ENCODE results near the gene SCAF8.

Gene SCAF8

DNA sequence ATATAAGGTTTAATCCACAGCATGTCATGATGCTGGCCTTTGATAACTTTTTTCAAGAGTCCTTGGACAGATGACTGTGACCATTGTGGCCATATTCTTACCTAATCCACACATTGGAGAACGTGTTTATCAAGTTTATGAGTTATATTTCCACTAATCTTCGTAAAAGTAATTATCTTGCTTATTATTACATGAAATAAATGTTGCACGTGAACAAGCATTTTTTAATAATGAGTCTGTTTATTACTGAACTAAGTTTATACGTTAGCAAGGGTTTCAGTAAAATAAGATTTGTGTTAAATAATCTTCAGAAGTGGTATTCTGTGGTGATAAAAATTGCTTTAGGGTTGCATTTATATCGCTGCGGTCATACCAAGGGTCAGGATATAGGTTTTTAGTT, 107.1 kb downstream of the SCAF8 start:
- Histone ChIP-seq H2AFZ (ENCODE audit: low read length) (no peak overlapping the region), H2BK12ac (ENCODE audit: low read length) (no peak overlapping the region), H3K79me1 (ENCODE audit: low read depth, low read length) (no peaks in the 10 kb centered on the region), H3K27me3 (ENCODE audit: control insufficient read depth in 3 of 3, insufficient read depth in 3 of 3, low read depth in 1 of 3, low read length in 3 of 3) (no peaks in the 10 kb centered on the region), H3K36me3 (replicated peaks in 1 of 2; ENCODE audit: control insufficient read depth in 2 of 2, insufficient read depth in 2 of 2, low read length in 2 of 2) (peaks cover 3 to 40% of the 10 kb centered on the region in 2 donors), H2BK5ac (ENCODE audit: low read length) (no peak overlapping the region), H4K8ac (ENCODE audit: low read depth, low read length) (no peak overlapping the region), H3K14ac (ENCODE audit: low read length) (no peak overlapping the region), H3K4me2 (ENCODE audit: insufficient read depth, low read length, poor library complexity, severe bottlenecking) (no peak overlapping the region), H2AK5ac (ENCODE audit: low read depth, low read length) (no peak overlapping the region), H3K27ac (replicated peaks; ENCODE audit: low read length) (no peak overlapping the region), H3K4me1 (ENCODE audit: control insufficient read depth in 2 of 2, insufficient read depth in 1 of 2, low read depth in 1 of 2, low read length in 2 of 2) (peaks cover 2% of the 10 kb centered on the region in 2 donors), H2BK120ac (ENCODE audit: low read depth, low read length) (no peak overlapping the region), H3K18ac (ENCODE audit: low read length) (no peak overlapping the region), H3K23ac (ENCODE audit: low read depth, low read length, poor library complexity) (no peak overlapping the region), H2BK15ac (ENCODE audit: low read length) (no peak overlapping the region), H3K9me3 (replicated peaks in 1 of 2; ENCODE audit: control insufficient read depth in 2 of 2, insufficient read depth in 1 of 2, low read depth in 1 of 2, low read length in 2 of 2) (no peaks in the 10 kb centered on the region), H3K4me3 (ENCODE audit: low read length in 2 of 2) (no peak overlapping the region), H4K91ac (ENCODE audit: low read depth, low read length, poor library complexity) (no peak overlapping the region), H3K9ac (ENCODE audit: low read depth, low read length, poor library complexity) (no peak overlapping the region), H3K4ac (ENCODE audit: low read length) (no peak overlapping the region)
- no CpG with 5 or more reads among the region's 6 CpGs for WGBS, 2 donors (ENCODE audit: extremely low coverage in 2 of 2, insufficient read length in 2 of 2, insufficient replicate concordance in 1 of 2)
- no peak for DNase-seq (ENCODE audit: low spot score)

DNA sequence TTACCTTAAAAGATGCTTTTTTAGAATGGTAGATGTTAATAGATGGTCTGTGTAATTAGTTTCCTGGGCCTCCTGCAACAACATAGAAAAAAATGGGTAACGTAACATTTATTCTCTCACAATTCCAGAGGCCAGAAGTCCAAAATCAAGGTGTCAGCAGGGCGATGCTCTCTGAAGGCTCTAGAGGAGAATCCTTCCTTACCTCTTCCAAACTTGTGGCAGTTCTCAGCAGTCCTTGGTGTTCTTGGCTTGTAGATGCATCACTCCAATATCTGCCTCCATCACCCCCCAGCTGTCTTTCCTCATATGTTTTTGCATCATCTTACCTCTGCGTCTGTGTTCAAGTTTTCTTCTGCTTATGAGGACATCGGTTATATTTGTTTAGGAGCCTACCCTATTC, 107.9 kb downstream of the SCAF8 start:
- H2BK15ac ChIP-seq (ENCODE audit: low read length), result no peak overlapping the region
- no peak overlapping the region for H3K27ac ChIP-seq (replicated peaks; ENCODE audit: low read length)
- no peak overlapping the region for H2BK120ac ChIP-seq (ENCODE audit: low read depth, low read length)
- H3K36me3 ChIP-seq (replicated peaks in 1 of 2; ENCODE audit: control insufficient read depth in 2 of 2, insufficient read depth in 2 of 2, low read length in 2 of 2), result peaks cover 3 to 40% of the 10 kb centered on the region in 2 donors
- no CpG with 5 or more reads among the region's 4 CpGs for WGBS, 2 donors (ENCODE audit: extremely low coverage in 2 of 2, insufficient read length in 2 of 2, insufficient replicate concordance in 1 of 2)
- no peak overlapping the region for H4K8ac ChIP-seq (ENCODE audit: low read depth, low read length)
- no peak overlapping the region for H3K18ac ChIP-seq (ENCODE audit: low read length)
- no peak overlapping the region for H3K9ac ChIP-seq (ENCODE audit: low read depth, low read length, poor library complexity)
- H3K9me3 ChIP-seq (replicated peaks in 1 of 2; ENCODE audit: control insufficient read depth in 2 of 2, insufficient read depth in 1 of 2, low read depth in 1 of 2, low read length in 2 of 2), result no peaks in the 10 kb centered on the region
- no peak overlapping the region for H2AK5ac ChIP-seq (ENCODE audit: low read depth, low read length)
- no peaks in the 10 kb centered on the region for H3K27me3 ChIP-seq (ENCODE audit: control insufficient read depth in 3 of 3, insufficient read depth in 3 of 3, low read depth in 1 of 3, low read length in 3 of 3)
- H3K79me1 ChIP-seq (ENCODE audit: low read depth, low read length), result no peaks in the 10 kb centered on the region
- no peak overlapping the region for H3K23ac ChIP-seq (ENCODE audit: low read depth, low read length, poor library complexity)
- no peak overlapping the region for H3K4me3 ChIP-seq (ENCODE audit: low read length in 2 of 2)
- DNase-seq (ENCODE audit: low spot score), result no peak
- H2BK5ac ChIP-seq (ENCODE audit: low read length), result no peak overlapping the region
- no peak overlapping the region for H3K4me2 ChIP-seq (ENCODE audit: insufficient read depth, low read length, poor library complexity, severe bottlenecking)
- H2AFZ ChIP-seq (ENCODE audit: low read length), result no peak overlapping the region
- H3K4ac ChIP-seq (ENCODE audit: low read length), result no peak overlapping the region
- H2BK12ac ChIP-seq (ENCODE audit: low read length), result no peak overlapping the region
- H3K14ac ChIP-seq (ENCODE audit: low read length), result no peak overlapping the region
- no peak overlapping the region for H4K91ac ChIP-seq (ENCODE audit: low read depth, low read length, poor library complexity)
- H3K4me1 ChIP-seq (ENCODE audit: control insufficient read depth in 2 of 2, insufficient read depth in 1 of 2, low read depth in 1 of 2, low read length in 2 of 2), result peaks cover 2% of the 10 kb centered on the region in 2 donors

DNA sequence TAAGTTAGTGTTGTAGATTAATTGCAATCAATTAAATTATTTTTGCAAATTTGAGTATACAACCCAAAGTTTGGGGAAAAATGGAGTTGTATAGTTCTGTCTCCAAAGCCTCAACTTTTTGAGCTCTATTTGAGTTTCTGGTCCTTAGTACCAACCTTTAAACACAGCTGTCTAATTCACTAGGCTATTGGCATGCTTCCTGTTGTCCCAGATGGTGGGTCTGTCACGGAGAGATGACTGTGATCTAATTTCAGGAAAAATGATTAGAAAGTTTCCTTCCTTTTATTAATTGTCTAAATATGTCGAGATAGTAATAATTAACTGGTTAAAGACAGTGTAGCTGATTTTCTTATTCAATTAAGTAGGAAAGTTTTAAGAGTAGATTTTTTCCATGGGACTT, 109.6 kb downstream of the SCAF8 start:
- H3K4me2 ChIP-seq (ENCODE audit: insufficient read depth, low read length, poor library complexity, severe bottlenecking), result no peak overlapping the region
- no peak overlapping the region for H3K4ac ChIP-seq (ENCODE audit: low read length)
- H3K4me3 ChIP-seq (ENCODE audit: low read length in 2 of 2), result no peak overlapping the region
- no peak overlapping the region for H2BK12ac ChIP-seq (ENCODE audit: low read length)
- no peaks in the 10 kb centered on the region for H3K79me1 ChIP-seq (ENCODE audit: low read depth, low read length)
- H4K91ac ChIP-seq (ENCODE audit: low read depth, low read length, poor library complexity), result no peak overlapping the region
- no peak overlapping the region for H3K14ac ChIP-seq (ENCODE audit: low read length)
- H3K18ac ChIP-seq (ENCODE audit: low read length), result no peak overlapping the region
- no peaks in the 10 kb centered on the region for H3K27me3 ChIP-seq (ENCODE audit: control insufficient read depth in 3 of 3, insufficient read depth in 3 of 3, low read depth in 1 of 3, low read length in 3 of 3)
- H2AK5ac ChIP-seq (ENCODE audit: low read depth, low read length), result no peak overlapping the region
- peaks cover 3 to 37% of the 10 kb centered on the region in 2 donors for H3K36me3 ChIP-seq (replicated peaks in 1 of 2; ENCODE audit: control insufficient read depth in 2 of 2, insufficient read depth in 2 of 2, low read length in 2 of 2)
- no peak overlapping the region for H2BK5ac ChIP-seq (ENCODE audit: low read length)
- DNase-seq (ENCODE audit: low spot score), result no peak
- no peak overlapping the region for H3K9ac ChIP-seq (ENCODE audit: low read depth, low read length, poor library complexity)
- H3K27ac ChIP-seq (replicated peaks; ENCODE audit: low read length), result no peak overlapping the region
- WGBS, 2 donors (ENCODE audit: extremely low coverage in 2 of 2, insufficient read length in 2 of 2, insufficient replicate concordance in 1 of 2), result no CpG with 5 or more reads among the region's 2 CpGs
- H3K23ac ChIP-seq (ENCODE audit: low read depth, low read length, poor library complexity), result no peak overlapping the region
- peaks cover 2% of the 10 kb centered on the region in 2 donors for H3K4me1 ChIP-seq (ENCODE audit: control insufficient read depth in 2 of 2, insufficient read depth in 1 of 2, low read depth in 1 of 2, low read length in 2 of 2)
- no peak overlapping the region for H2AFZ ChIP-seq (ENCODE audit: low read length)
- H2BK120ac ChIP-seq (ENCODE audit: low read depth, low read length), result no peak overlapping the region
- H2BK15ac ChIP-seq (ENCODE audit: low read length), result no peak overlapping the region
- no peaks in the 10 kb centered on the region for H3K9me3 ChIP-seq (replicated peaks in 1 of 2; ENCODE audit: control insufficient read depth in 2 of 2, insufficient read depth in 1 of 2, low read depth in 1 of 2, low read length in 2 of 2)
- no peak overlapping the region for H4K8ac ChIP-seq (ENCODE audit: low read depth, low read length)

DNA sequence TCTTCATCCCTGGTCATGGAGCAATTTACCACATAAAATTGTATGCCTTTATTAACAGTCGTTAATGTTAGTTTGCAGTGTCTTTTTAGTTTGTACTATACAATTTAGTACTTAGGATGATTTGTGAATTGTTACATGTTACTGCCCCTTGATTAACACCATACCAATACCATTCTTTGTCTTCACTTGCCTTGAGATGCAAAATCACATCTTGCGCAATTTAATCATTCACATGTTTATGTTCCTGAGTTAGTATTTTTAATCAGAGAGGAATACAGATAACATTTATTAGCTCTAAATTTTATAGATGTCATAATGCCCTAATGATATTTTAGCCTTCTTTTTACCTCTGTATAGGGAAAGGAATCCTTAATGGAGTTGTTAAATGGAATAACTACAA, 114.1 kb downstream of the SCAF8 start:
- Histone ChIP-seq H4K8ac (ENCODE audit: low read depth, low read length) (no peak overlapping the region), H3K9me3 (replicated peaks in 1 of 2; ENCODE audit: control insufficient read depth in 2 of 2, insufficient read depth in 1 of 2, low read depth in 1 of 2, low read length in 2 of 2) (no peaks in the 10 kb centered on the region), H3K79me1 (ENCODE audit: low read depth, low read length) (no peaks in the 10 kb centered on the region), H3K27me3 (ENCODE audit: control insufficient read depth in 3 of 3, insufficient read depth in 3 of 3, low read depth in 1 of 3, low read length in 3 of 3) (no peaks in the 10 kb centered on the region), H2AFZ (ENCODE audit: low read length) (no peak overlapping the region), H2BK15ac (ENCODE audit: low read length) (no peak overlapping the region), H3K4me1 (ENCODE audit: control insufficient read depth in 2 of 2, insufficient read depth in 1 of 2, low read depth in 1 of 2, low read length in 2 of 2) (peaks cover 3% of the 10 kb centered on the region in 2 donors), H2BK12ac (ENCODE audit: low read length) (no peak overlapping the region), H3K23ac (ENCODE audit: low read depth, low read length, poor library complexity) (no peak overlapping the region), H3K4me3 (ENCODE audit: low read length in 2 of 2) (no peak overlapping the region), H2BK5ac (ENCODE audit: low read length) (no peak overlapping the region), H3K9ac (ENCODE audit: low read depth, low read length, poor library complexity) (no peak overlapping the region), H3K4ac (ENCODE audit: low read length) (no peak overlapping the region), H3K18ac (ENCODE audit: low read length) (no peak overlapping the region), H2AK5ac (ENCODE audit: low read depth, low read length) (no peak overlapping the region), H3K14ac (ENCODE audit: low read length) (no peak overlapping the region), H4K91ac (ENCODE audit: low read depth, low read length, poor library complexity) (no peak overlapping the region), H3K27ac (replicated peaks; ENCODE audit: low read length) (no peak overlapping the region), H3K4me2 (ENCODE audit: insufficient read depth, low read length, poor library complexity, severe bottlenecking) (no peak overlapping the region), H3K36me3 (replicated peaks in 1 of 2; ENCODE audit: control insufficient read depth in 2 of 2, insufficient read depth in 2 of 2, low read length in 2 of 2) (peaks cover 0 to 28% of the 10 kb centered on the region in 2 donors), H2BK120ac (ENCODE audit: low read depth, low read length) (no peak overlapping the region)
- no CpG with 5 or more reads among the region's 2 CpGs for WGBS, 2 donors (ENCODE audit: extremely low coverage in 2 of 2, insufficient read length in 2 of 2, insufficient replicate concordance in 1 of 2)
- DNase-seq (ENCODE audit: low spot score), result no peak
